Spleen (tissue), 7 donors: ENCODE data around the gene ALG8.

ENCODE experiments used
- POLR2AphosphoS5 ChIP-seq, 3 donors: sonication (generic); formaldehyde crosslinking; IDR thresholded peaks; one replicate each; pipeline ENCODE4 v1.5.1; 2017; ENCODE audit warnings: antibody characterized with exemption in 3 of 3
- TF ChIP-seq, protein P1 (sequence below), 11 experiments: fragments of 200-600 bp in 7 of 11; fragments of 450-650 bp in 4 of 11; sonication (generic) in 4 of 11; IDR thresholded peaks in 8 of 11; conservative IDR thresholded peaks in 3 of 11; 1 replicate in 7 of 11; 2 replicates in 4 of 11; pipeline versions ENCODE4 v1.4.0 to v1.8.0; 2016 to 2021; ENCODE audit warnings: antibody characterized with exemption in 11 of 11, inconsistent platforms in 4 of 11, mild to moderate bottlenecking in 1 of 11
- donor health status: DM: no; HTN: no; CAD: no; lungs with moderate emphysema.
- donor health status: DM: no; HTN: no; CAD: no.
- donor health status: DM: no; HTN: no; CAD: no.

DNA sequence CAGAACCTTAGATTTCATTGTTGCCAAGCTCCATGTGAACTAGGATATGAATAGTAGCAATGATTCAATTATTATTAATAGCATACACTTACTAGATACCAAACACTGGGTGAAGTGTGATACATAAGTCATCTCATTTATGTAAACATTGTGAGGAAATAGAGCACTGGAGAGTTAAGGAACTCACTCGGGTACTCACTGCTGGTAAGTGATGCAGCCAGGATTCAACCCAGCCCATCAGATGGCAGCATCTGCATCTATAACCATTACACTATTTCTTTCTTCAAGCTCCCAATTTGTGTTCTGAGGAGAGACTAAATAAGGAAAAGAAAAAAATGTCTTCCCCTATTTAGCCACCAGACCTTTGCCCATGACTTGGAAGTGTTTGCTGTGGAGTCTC lies 10.2 kb upstream of the ALG8 start:
- TF ChIP-seq, protein P1, sequence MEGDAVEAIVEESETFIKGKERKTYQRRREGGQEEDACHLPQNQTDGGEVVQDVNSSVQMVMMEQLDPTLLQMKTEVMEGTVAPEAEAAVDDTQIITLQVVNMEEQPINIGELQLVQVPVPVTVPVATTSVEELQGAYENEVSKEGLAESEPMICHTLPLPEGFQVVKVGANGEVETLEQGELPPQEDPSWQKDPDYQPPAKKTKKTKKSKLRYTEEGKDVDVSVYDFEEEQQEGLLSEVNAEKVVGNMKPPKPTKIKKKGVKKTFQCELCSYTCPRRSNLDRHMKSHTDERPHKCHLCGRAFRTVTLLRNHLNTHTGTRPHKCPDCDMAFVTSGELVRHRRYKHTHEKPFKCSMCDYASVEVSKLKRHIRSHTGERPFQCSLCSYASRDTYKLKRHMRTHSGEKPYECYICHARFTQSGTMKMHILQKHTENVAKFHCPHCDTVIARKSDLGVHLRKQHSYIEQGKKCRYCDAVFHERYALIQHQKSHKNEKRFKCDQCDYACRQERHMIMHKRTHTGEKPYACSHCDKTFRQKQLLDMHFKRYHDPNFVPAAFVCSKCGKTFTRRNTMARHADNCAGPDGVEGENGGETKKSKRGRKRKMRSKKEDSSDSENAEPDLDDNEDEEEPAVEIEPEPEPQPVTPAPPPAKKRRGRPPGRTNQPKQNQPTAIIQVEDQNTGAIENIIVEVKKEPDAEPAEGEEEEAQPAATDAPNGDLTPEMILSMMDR (IDR thresholded peaks at IDR 0.05 in 8 of 11, conservative IDR thresholded peaks at IDR 0.05 in 3 of 11), result no peak
- no peak for TF ChIP-seq POLR2AphosphoS5 (IDR thresholded peaks at IDR 0.05)
